Measurements from ENCODE around the gene STIM1.
A peak's percentile ranks its signal among the peaks of the same experiment; 100 is the strongest.

Gene STIM1

DNA sequence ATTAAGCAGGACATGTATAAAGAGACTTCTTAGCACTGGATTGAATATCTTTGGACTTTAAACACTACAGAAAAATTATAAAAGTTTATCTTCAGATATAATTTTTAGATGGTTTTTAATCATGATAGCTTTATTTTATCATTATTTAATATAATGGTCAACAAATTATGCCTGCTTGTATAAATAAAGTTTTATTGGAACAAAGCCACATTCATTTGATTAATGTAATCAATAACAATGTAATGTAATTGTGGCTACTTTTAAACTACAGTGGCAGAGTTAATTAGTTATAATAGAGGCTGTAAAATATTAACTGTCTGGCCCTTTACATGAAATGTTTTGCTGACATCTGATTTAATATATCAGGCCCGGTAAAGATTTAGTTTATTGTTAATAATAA lies 70.0 kb downstream of the STIM1 start:
- no peak for DNase-seq

DNA sequence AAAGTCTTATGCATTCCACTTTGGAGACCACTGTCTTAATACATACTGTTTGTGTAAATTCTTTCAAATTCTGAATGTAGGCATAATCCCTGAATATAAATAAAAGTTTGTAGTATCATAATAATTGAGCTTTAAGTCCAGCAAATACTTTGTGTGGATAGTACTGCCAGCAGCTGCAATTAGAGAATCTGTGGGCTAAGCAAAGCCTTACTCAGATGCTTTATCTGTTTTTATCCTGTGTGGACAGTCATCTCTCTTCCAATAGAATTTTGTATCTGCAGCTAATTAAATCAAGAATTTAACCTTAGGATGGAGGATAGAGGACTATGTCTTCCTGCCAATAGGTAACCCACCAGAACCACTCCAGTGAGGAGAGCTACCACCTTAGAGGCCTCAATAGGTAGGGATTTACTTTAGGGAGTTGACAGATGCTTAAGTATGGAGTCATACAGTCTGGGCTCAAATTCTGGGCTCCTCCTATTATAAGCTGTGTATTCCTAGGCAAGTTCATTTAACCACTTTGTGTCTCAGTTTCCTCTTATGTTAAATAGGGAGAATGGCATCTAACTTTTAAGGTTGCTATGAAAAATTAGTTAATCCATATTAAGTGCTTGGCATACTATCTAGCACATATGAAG lies 71.1 kb downstream of the STIM1 start:
- no peak for DNase-seq

DNA sequence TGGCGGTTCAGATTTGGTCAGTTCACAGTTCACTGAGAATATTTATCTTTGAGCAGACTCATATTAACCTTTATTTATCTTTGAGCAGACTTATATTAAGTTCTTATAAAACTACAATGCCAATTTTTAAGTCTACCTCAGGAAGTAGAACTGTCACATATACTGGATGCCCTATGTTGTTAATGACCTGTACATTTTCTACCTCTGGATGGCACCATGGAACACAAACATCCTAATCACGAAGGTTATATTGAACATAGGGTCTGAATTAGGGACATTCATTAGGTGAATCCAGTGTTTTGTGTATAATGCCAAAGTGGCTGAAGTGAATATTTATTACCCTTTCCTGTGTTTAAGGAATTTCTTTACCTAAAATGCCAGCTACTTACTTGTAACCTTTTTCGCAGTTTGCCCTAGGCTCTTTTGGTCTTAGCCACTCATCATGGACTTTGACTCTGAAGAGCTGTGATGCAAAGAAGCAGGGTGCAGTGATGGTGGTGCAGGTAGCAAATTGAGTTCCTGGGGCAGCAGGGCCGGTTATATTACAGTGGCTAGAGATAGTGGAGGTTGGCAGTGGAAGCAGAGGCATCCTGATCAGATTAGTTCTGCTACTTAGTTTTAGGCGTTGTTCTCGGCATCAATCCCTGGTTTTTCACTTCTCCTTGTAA lies 71.8 kb downstream of the STIM1 start:
- DNase-seq = no peak

DNA sequence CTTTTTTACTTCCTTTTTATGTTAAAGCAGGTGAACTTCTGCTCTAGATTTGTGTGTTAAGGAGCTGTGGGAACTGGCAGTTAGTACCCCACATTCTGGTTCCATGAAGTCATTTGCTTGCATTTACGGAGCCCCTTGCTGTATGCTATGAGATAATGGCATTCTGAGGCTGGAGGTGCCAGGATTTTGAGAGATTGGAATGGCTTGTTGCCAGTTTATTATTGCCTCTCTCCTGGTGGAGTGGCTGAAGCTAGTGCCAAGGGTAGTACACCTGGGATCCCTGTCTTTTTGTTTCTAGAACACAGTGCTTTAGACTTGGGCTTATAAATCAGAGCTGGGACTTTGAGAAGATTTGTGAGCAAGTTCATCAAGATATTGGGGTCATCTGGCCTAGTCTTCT lies 73.8 kb downstream of the STIM1 start:
- no peak for DNase-seq

DNA sequence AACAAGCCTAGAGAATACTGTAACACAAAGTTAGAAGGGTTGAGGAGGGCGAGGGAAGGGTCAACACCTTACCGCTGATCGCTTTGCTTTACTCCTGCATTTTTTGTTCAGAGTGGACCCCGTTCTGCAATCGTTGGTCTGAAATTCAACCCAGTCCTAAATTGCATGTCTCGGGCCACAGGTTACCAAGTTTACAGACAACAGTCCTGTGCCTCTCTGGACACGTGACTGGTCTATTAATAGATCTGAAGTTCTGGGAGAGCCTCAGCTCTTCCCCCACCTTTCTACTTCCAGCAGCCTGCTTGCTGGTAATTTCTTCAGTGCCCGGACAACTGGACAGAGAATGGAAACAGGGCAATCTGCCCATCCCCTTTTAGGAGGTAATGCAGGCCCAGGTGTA lies 74.2 kb downstream of the STIM1 start:
- DNase-seq = no peak

DNA sequence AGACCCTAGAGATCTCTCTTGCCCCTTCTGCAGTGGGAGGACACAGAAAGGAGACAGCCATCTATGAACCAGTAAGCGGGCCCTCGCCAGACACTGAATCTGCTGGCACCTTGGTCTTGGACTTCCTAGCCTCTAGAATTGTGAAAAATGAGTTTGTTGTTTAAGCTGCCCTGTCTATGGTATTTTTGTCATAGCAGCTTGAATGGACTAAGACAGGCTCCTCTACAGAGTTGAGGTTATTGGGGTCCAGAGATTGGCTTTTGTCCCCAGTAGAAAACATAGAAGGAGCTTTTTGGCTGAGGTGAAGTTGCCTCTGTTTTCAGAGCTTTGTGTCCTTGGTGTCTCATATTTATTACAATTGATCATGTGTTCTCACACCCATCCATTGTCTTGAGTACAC lies 77.2 kb downstream of the STIM1 start:
- DNase-seq = no peak

DNA sequence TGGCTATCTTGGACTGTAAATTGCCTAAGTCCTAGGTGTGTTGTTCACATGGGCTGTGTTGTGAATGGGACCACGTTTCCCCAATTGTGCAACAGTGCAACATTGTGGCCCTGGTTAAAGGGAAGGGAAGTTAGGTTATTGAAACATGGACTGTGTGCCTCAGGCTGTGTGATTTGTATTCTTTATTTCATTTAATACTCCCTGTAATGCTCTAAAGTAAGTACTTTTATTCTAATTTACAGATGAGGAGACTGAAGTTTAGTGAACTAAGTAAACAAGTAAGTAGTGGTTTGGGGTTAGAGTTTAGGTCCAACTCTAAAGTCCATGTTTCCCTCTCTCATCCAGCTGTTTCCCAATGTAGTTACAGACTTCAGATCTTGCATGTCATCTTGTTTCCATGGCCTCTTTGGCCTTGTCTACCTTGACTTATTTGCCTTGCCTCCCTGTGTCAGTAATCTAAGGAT lies 77.7 kb downstream of the STIM1 start:
- DNase-seq = no peak

DNA sequence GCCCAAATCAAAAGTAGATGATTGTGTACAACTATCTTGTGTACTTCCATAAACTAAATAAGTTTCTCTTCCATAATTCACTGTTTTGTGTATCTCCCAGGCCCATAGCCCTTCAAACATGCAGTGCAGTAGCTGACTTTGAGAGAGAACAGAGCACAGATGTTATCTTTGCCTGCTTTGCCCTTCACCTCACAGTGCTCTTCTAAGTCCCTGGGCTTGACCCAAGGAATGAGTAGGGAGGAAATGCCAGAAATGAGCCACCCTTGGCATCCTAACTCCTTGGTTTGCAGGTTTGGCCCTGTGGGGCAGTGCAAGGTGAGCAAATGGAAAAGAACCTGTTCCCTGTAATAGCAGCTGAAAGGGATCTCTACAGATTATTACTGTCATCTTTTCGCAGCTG lies 79.2 kb downstream of the STIM1 start:
- DNase-seq = no peak

DNA sequence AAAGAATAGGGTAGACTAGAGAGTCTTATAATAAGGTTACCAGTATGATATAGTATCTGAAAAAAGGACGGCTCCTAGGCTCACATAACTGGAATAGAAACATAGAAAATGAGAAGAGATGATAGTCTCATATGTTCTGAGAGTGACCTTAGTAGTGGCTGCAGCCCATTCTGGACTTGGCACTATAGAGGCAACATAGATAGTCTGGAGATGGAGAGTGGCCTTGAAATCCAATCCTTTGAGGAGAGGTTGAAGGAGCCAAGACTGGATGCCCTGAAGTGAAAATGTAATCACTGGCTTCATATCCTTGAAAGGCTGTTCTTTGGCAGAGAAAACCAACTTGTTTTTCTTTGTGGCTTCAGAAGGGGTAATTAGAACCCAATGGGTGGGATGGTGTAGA lies 81.1 kb downstream of the STIM1 start:
- no peak for DNase-seq

DNA sequence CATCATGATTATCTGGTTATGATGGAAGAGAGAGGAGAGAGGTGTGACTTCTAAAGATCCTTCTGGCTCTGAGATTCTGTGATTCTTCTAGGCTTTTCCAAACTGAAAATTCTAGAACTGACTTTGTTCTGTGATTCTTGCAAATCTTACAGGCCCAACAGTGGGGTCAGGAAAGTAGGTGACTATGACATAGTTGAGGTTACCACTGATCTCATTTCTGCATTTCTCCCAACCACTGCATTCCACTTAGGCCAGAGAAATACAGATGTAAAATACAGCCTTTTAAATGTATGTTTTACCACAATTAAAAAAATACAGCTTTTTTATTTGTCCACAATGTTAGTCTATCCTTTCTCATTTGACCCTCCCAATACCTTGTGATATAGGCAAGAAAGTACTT lies 83.7 kb downstream of the STIM1 start:
- DNase-seq = peak; percentile 78

DNA sequence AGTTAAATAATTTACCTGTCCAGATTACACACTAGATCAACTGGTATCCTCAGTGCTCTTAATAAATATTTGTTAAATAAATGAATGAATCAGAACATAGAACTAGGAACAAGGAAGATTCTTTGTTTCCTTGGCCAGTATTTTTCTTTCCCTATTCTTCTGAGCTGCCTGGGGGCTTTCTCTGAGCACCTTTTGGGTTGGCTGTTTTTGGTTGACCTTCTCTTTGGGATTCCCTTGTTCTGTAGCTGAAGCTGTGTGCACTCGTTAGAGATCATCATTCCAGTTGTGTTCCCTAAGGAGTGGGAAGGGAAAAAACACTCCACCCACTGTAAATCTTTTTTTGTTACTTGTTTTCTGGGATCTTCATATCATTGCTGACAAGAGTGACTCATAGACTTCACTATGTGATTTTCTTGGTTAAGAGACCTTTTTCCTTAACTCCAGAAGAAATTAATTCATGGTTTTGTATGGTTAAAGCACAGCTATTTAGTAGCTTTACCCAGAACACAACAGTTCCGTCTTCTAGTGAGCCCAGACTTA lies 84.3 kb downstream of the STIM1 start:
- DNase-seq = peak; percentile 54

DNA sequence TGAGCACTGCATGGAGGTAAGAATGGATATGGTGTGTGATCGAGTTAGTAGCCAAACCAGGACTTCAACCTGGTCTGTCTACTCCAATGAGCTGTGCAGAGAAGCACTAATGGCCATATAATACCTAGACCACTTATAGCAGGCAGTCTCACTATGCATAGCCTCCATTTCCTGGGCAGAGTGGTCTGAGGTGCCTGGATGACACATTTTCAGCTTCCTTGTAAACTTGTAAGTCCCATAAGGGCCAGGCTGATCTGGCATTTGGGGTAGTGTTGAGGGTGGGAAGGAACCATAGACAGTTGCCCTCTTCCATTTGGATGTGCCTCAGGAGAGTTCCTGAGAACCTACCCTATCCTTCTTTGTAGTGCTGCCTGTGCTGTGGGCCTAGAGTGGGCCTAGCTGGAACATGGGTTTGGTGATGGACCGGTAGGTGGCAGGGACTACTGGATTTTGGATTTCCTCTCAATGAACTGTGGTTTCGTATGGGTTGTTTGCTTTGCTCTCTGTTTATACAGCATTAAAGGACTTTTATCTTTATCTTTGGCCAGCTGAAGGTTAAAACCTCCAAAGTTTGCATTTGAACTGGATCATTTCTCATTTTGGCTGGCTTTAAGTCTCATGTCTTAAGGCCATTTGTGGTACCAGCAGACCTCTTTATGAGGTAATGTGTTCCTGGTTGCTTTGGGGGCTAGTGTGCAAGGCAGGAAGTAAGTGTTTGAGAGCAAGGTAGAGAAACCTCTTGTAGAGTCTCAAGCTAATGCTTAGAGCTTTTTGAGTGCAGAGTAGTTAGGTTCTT lies 86.9 kb downstream of the STIM1 start:
- no peak for DNase-seq

DNA sequence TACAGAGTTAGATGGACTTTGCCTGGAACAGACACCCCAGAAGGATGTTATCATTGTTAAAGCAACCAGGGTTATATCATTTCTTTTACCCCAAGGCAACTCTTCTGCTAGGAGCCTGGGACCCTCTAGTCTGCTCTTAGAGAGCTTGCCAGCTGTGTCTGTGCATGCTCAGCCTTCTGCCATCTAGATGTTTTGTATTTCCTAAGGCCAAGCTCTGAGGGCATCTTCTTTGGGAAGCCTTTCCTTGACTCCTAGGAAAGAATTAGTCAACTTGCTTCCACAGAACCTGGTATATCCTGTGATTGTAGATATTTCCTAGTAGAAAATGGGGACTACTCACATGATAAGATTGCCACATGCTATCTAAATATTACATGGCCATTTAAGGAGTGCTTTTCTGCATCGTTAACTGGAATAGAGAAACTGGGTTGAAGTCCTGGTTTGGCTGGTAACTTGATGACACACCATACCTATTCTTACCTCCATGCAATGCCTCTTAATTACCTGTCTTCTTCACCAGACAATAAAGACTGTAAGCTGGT lies 87.6 kb downstream of the STIM1 start:
- peak; percentile 26 for DNase-seq

DNA sequence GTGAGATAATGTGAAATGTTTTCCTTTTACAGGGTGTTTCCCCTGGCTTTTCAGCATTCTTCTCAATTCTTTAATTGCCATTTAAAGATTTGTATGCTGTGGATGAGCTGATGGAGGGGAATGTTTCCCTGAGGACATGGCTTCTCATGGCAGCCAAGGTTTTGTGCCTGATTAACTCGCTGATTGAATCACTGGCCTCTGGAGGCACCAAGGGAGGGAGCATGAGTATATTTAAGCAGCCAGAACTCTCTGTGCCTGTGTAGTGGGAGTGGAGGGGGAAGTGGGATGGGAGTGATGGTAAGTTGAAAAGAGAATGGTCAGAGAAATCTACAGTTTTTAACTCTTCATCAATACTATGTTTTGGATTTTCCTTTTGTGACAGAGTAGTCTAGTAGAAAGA lies 88.7 kb downstream of the STIM1 start:
- no peak for DNase-seq

DNA sequence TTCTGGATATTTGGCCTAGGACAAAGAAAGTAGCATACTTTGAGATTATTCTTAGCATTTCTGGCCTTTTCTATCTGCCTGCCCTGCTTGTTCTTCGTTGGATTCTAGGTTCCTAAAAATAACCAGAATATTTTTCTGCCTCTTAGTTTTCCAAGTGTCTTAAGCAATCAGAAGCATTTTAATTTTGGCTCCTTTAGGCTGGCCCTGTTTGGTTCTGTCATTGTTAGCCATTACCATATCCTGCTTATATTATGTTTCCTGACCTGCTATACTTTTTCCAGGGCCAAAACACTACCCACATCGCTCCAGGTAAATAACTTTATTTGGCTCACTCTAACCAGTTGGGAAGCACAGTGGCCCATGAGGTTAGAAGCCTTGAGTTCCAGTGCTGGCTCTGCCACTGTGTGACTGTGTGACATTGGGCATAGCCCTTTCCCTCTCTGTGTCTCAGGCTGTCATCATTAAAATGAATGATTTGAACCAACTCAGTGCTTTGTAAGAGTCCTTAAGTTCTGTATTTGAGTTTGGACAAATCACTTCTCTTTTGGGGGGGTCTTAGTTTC lies 91.1 kb downstream of the STIM1 start:
- no peak for DNase-seq

DNA sequence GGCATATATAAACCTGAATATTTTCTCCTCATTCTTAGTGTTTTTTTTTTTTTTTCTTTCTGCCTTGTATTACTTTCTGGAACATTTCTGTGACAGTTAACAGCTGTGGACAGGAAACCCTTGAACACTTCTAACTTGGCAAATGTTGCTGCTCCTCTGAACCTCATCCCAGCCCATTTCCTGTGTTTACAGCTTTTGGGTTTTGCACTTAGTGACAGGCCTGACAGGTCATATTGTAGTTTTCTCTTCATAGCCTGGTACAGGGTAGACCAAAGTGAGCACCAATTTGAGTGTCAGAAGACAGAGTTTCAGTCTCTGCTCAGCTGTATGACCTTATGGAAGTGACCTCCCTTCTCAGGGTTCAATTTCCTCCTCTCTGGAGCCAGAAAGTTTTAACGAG lies 91.6 kb downstream of the STIM1 start:
- DNase-seq = peak; percentile 72

DNA sequence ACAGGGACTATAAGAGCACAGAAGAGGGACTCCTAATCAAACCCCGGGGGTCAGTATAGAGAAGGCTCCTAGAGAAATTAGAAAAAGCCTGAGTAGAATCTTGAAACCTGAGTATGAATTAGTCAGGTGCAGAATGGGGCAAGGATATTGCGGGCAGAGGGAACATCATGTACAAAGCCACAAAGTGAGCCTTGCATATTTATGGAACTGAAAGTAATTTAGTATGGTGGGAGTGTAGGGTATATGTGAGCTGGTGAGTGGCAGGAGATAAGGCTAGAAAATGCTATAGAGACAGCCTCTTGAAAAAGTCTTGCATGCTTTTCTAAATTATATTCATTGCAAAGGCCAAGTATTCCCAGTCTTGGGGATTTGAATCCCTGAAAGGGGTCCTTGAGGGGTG lies 93.7 kb downstream of the STIM1 start:
- no peak for DNase-seq

DNA sequence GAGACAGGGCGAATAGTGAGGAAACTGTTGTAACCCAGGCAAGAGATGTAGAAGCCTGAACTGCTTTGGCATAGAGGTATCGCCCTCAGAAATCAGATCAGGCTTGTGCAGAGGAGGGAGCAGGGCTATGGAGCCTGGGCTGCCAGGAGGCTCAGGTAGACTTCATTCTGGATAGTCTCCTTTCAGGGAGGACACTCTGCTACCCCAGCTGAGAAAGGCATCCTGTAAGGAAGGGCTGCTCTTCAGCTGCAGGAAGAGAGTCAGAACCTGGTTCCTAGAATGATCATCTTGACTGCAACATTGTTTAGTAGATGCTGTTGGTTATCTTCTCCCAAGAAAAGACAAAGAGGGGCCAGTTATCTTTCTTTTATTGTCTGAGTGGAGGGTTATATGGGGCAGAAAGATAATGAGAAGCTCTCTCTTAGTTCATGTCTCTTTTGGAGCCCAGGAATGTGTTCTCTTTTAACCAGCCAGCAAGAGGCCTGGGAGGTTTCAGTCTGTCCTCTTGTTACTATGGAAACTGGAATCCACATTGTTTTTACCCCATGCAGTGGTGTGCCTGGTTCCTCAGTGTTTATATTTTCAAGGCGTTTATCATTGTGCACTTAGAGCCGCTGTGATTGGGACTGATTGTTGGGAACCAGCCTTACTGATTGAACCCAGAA lies 95.7 kb downstream of the STIM1 start:
- peak; percentile 34 for DNase-seq

DNA sequence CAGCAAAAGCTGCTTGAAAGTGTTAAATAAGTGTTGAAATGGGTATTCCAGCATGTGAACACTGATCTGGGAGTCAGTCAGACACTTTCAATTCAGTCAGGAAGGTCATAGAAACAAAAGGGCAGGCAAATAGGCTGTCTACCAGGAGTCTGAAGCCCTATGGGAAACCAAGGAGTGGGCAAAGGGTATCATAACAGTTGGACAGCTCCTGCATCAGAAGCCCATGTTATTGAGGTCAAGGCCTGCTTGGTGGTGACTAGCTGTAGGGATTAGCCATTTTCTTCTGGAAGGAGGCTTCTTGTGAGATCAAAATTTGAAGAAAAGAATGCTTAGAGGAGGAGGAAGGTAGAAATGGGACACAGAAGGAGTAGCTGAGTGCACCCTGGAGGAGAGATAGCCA lies 97.3 kb downstream of the STIM1 start:
- no peak for DNase-seq

DNA sequence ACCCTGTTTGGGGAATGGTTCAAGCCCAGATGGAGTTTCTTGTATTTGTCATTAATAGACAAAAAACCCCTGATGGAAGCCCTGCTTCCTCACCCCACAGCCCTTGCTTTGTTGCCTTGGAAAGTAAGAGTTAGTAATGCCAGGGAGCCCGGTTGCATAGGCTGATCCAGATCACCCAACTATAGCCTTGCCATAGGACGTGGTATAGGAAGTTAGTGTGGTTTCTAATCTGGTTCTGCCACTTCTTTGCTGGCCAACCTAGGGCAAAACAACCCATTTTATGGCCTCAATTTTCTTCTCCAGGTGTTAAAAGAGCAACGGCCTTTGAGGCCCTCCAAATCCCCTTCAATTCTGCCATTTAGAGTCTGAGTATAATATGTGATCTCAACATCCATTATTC lies 97.9 kb downstream of the STIM1 start:
- DNase-seq = no peak

DNA sequence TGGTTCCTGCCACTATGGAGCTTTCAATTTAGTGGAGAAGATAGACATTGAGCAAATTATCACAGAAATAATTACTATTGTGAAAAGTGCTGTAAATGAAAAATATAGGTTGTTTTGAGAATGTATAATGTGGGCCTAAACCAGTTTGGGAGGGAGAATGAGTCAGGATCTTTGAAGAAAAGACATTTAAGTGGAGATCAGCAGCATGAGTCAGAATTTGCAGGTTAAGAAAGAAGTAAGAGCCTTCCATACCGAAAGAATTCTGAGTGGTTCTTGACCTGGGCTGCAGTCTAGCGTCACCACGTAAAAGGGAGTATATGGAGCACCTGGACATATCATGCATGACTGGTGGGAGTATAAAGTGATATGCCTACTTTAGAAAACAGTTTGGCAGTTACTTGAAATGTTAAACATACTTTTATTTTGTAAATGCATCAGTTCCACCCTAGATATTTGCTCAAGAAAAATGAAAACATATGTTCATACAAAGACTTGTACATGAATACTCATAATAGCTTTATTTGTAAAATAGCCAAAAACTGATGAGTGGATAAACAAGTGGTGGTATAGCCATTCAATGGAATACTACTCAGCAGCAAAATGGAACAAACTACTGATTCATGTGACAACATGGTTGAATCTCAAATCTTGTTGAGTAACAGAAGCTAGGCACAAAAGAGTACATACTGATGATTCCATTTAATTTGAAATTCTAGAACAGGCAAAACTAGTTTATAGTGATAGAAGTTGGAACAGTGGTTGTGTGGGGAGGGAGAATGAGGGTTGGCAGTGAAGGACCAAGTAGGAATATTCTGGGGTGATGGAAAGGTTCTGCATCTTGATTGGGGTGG lies 99.2 kb downstream of the STIM1 start:
- DNase-seq = peak; percentile 21

DNA sequence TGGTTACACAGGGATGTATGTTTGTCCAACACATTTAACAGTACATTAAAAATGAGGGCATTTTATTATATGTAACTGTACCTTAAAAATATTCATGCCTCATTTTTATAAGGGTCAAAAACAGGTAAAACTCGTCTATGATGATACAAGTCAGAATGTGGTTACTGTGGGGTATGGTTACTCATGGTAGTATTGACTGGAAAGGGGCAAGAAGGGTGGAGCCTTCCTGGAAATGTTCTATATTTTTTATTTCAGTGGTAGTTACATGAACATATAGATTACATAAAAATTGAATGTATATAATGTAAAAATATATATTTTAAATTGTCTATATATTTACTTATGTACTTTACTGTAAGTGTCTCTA lies 99.8 kb downstream of the STIM1 start:
- DNase-seq = no peak
